ENCODE measurements around the gene BAHCC1.

GRCh38 chr17:81385320-81386111 lies 9.7 kb upstream of the BAHCC1 start:
- TF ChIP-seq, protein P1, sequence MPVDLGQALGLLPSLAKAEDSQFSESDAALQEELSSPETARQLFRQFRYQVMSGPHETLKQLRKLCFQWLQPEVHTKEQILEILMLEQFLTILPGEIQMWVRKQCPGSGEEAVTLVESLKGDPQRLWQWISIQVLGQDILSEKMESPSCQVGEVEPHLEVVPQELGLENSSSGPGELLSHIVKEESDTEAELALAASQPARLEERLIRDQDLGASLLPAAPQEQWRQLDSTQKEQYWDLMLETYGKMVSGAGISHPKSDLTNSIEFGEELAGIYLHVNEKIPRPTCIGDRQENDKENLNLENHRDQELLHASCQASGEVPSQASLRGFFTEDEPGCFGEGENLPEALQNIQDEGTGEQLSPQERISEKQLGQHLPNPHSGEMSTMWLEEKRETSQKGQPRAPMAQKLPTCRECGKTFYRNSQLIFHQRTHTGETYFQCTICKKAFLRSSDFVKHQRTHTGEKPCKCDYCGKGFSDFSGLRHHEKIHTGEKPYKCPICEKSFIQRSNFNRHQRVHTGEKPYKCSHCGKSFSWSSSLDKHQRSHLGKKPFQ (tag by site-specific recombination; IDR thresholded peaks at IDR 0.05) = no peak
- TF ChIP-seq, protein P2, sequence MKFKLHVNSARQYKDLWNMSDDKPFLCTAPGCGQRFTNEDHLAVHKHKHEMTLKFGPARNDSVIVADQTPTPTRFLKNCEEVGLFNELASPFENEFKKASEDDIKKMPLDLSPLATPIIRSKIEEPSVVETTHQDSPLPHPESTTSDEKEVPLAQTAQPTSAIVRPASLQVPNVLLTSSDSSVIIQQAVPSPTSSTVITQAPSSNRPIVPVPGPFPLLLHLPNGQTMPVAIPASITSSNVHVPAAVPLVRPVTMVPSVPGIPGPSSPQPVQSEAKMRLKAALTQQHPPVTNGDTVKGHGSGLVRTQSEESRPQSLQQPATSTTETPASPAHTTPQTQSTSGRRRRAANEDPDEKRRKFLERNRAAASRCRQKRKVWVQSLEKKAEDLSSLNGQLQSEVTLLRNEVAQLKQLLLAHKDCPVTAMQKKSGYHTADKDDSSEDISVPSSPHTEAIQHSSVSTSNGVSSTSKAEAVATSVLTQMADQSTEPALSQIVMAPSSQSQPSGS (tag by site-specific recombination; IDR thresholded peaks at IDR 0.05; ENCODE audit: low read depth) = no peak
- TF ChIP-seq CTCF (tag by site-specific recombination; IDR thresholded peaks at IDR 0.05) (no peak), BCL11A (tag by site-specific recombination; IDR thresholded peaks at IDR 0.05; ENCODE audit: low read depth) (no peak), ZNF530 (tag by site-specific recombination; IDR thresholded peaks at IDR 0.05; ENCODE audit: low read depth) (no peak), ZNF677 (tag by site-specific recombination; IDR thresholded peaks at IDR 0.05) (no peak), RBAK (tag by site-specific recombination; IDR thresholded peaks at IDR 0.05) (no peak), KLF16 (tag by site-specific recombination; IDR thresholded peaks at IDR 0.05) (no peak), ZNF76 (tag by site-specific recombination; IDR thresholded peaks at IDR 0.05; ENCODE audit: borderline replicate concordance, low read depth) (no peak)

Data from HEK293 (cell line).